Measurements from ENCODE around the gene MB. TPM values are rescaled to one million over a fixed set of nuclear protein-coding genes. Genes with fewer than 3 reads are reported as not detected.

Gene MB
- total and polyA plus RNA-seq, 5 donors = 7,621 to 14,884 (median 10,770) TPM

GRCh38 chr22:35586771-35587170 lies 30.4 kb downstream of the MB start:
- no peak overlapping the region for H3K4me3 ChIP-seq (ENCODE audit: low read length)
- intact Hi-C loops (cut with DNase I) = loop anchor here in 2 of 4 donors (10.0 kb wide), 1 partner anchor 232 kb away; no protein-coding TSS in a partner anchor
- H3K9me3 ChIP-seq (ENCODE audit: control insufficient read depth, low read length) = no peaks in the 10 kb centered on the region
- ATAC-seq = no peak
- H3K4me1 ChIP-seq (ENCODE audit: control insufficient read depth, insufficient read depth, low read length) = peaks cover 6% of the 10 kb centered on the region
- H3K27me3 ChIP-seq (ENCODE audit: control insufficient read depth, insufficient read depth) = no peaks in the 10 kb centered on the region
- no peak overlapping the region for H3K27ac ChIP-seq (ENCODE audit: low read length)
- DNase-seq = no peak

- Histone ChIP-seq H3K27me3 (ENCODE audit: control insufficient read depth, insufficient read depth) (no peaks in the 10 kb centered on the region), H3K4me1 (ENCODE audit: control insufficient read depth, insufficient read depth, low read length) (peaks cover 3% of the 10 kb centered on the region), H3K9me3 (ENCODE audit: control insufficient read depth, low read length) (no peaks in the 10 kb centered on the region), H3K4me3 (ENCODE audit: low read length) (no peak overlapping the region), H3K27ac (ENCODE audit: low read length) (no peak overlapping the region)
- intact Hi-C loops (cut with DNase I) = loop anchor here (2.0 to 10.0 kb wide), 5 partner anchors 42 to 231 kb away; no protein-coding TSS in a partner anchor
- DNase-seq (peak; percentile 45 to 79 (median 77)), ATAC-seq (peak in 1 of 2 donors; percentile 58)
- WGBS = 25% methylated on average over 13 of the region's 13 CpGs
These were observed 34.1 kb downstream of the MB start for GRCh38 chr22:35582861-35583670.

GRCh38 chr22:35582218-35582860 lies 34.8 kb downstream of the MB start:
- ATAC-seq = no peak
- Histone ChIP-seq H3K4me3 (ENCODE audit: low read length) (no peak overlapping the region), H3K27ac (ENCODE audit: low read length) (no peak overlapping the region), H3K4me1 (ENCODE audit: control insufficient read depth, insufficient read depth, low read length) (no peaks in the 10 kb centered on the region), H3K27me3 (ENCODE audit: control insufficient read depth, insufficient read depth) (no peaks in the 10 kb centered on the region), H3K9me3 (ENCODE audit: control insufficient read depth, low read length) (no peaks in the 10 kb centered on the region)
- intact Hi-C loops (cut with DNase I) = loop anchor here (2.0 to 10.0 kb wide), 5 partner anchors 42 to 230 kb away; no protein-coding TSS in a partner anchor
- 66% methylated on average over 11 of the region's 11 CpGs for WGBS
- no peak for DNase-seq

GRCh38 chr22:35581023-35581413 lies 36.1 kb downstream of the MB start:
- Histone ChIP-seq H3K27me3 (ENCODE audit: control insufficient read depth, insufficient read depth) (no peaks in the 10 kb centered on the region), H3K4me3 (ENCODE audit: low read length) (no peak overlapping the region), H3K27ac (ENCODE audit: low read length) (no peak overlapping the region), H3K9me3 (ENCODE audit: control insufficient read depth, low read length) (no peaks in the 10 kb centered on the region), H3K4me1 (ENCODE audit: control insufficient read depth, insufficient read depth, low read length) (no peaks in the 10 kb centered on the region)
- intact Hi-C loops (cut with DNase I) = loop anchor here (5.0 to 10.0 kb wide), 3 partner anchors 149 to 229 kb away; no protein-coding TSS in a partner anchor
- ATAC-seq (no peak), DNase-seq (no peak)
- WGBS = 90% methylated on average over 5 of the region's 5 CpGs

GRCh38 chr22:35580351-35581022 lies 36.6 kb downstream of the MB start:
- WGBS = 84% methylated on average over 10 of the region's 10 CpGs
- H3K27me3 ChIP-seq (ENCODE audit: control insufficient read depth, insufficient read depth) = no peaks in the 10 kb centered on the region
- H3K4me3 ChIP-seq (ENCODE audit: low read length) = no peak overlapping the region
- intact Hi-C loops (cut with DNase I) = loop anchor here (5.0 to 10.0 kb wide), 3 partner anchors 148 to 228 kb away; no protein-coding TSS in a partner anchor
- H3K4me1 ChIP-seq (ENCODE audit: control insufficient read depth, insufficient read depth, low read length) = no peaks in the 10 kb centered on the region
- no peaks in the 10 kb centered on the region for H3K9me3 ChIP-seq (ENCODE audit: control insufficient read depth, low read length)
- ATAC-seq = no peak
- no peak overlapping the region for H3K27ac ChIP-seq (ENCODE audit: low read length)
- DNase-seq = no peak

GRCh38 chr22:35578836-35579575 lies 38.1 kb downstream of the MB start:
- intact Hi-C loops (cut with DNase I) = no loop called here
- H3K4me3 ChIP-seq (ENCODE audit: low read length) = no peak overlapping the region
- ATAC-seq (no peak), DNase-seq (no peak)
- no peak overlapping the region for H3K27ac ChIP-seq (ENCODE audit: low read length)
- H3K9me3 ChIP-seq (ENCODE audit: control insufficient read depth, low read length) = no peaks in the 10 kb centered on the region
- 83% methylated on average over 19 of the region's 19 CpGs for WGBS
- H3K27me3 ChIP-seq (ENCODE audit: control insufficient read depth, insufficient read depth) = no peaks in the 10 kb centered on the region
- no peaks in the 10 kb centered on the region for H3K4me1 ChIP-seq (ENCODE audit: control insufficient read depth, insufficient read depth, low read length)

GRCh38 chr22:35577799-35578659 lies 39.1 kb downstream of the MB start:
- H3K4me3 ChIP-seq (ENCODE audit: low read length) = no peak overlapping the region
- intact Hi-C loops (cut with DNase I) = no loop called here
- WGBS = 76% methylated on average over 2 of the region's 2 CpGs
- DNase-seq (no peak), ATAC-seq (no peak)
- H3K27me3 ChIP-seq (ENCODE audit: control insufficient read depth, insufficient read depth) = no peaks in the 10 kb centered on the region
- H3K27ac ChIP-seq (ENCODE audit: low read length) = no peak overlapping the region
- H3K9me3 ChIP-seq (ENCODE audit: control insufficient read depth, low read length) = no peaks in the 10 kb centered on the region
- no peaks in the 10 kb centered on the region for H3K4me1 ChIP-seq (ENCODE audit: control insufficient read depth, insufficient read depth, low read length)

GRCh38 chr22:35576671-35577070 lies 40.5 kb downstream of the MB start:
- DNase-seq = no peak
- Histone ChIP-seq H3K27me3 (ENCODE audit: control insufficient read depth, insufficient read depth) (no peaks in the 10 kb centered on the region), H3K4me3 (ENCODE audit: low read length) (no peak overlapping the region), H3K27ac (ENCODE audit: low read length) (no peak overlapping the region), H3K9me3 (ENCODE audit: control insufficient read depth, low read length) (no peaks in the 10 kb centered on the region), H3K4me1 (ENCODE audit: control insufficient read depth, insufficient read depth, low read length) (no peaks in the 10 kb centered on the region)
- ATAC-seq = no peak
- intact Hi-C loops (cut with DNase I) = no loop called here
- 90% methylated on average over 8 of the region's 8 CpGs for WGBS

- WGBS = 47% methylated on average over 15 of the region's 15 CpGs
- intact Hi-C loops (cut with DNase I) = no loop called here
These were observed 41.9 kb downstream of the MB start for GRCh38 chr22:35575116-35575748.

More at GRCh38 chr22:35575116-35575748, 41.9 kb downstream of the MB start:
- no peak overlapping the region for H3K4me3 ChIP-seq (ENCODE audit: low read length)
- H3K27me3 ChIP-seq (ENCODE audit: control insufficient read depth, insufficient read depth) = no peaks in the 10 kb centered on the region
- DNase-seq = no peak
- no peaks in the 10 kb centered on the region for H3K4me1 ChIP-seq (ENCODE audit: control insufficient read depth, insufficient read depth, low read length)
- H3K27ac ChIP-seq (ENCODE audit: low read length) = no peak overlapping the region
- no peaks in the 10 kb centered on the region for H3K9me3 ChIP-seq (ENCODE audit: control insufficient read depth, low read length)
- peak in 1 of 2 donors; percentile 27 for ATAC-seq
